H1 (cell line): ENCODE results near the gene ZMYND12. TPM values are rescaled to one million over a fixed set of nuclear protein-coding genes. Genes with fewer than 3 reads are reported as not detected.
A peak's percentile ranks its signal among the peaks of the same experiment; 100 is the strongest.

Experiments
- CTCF ChIA-PET: fragments of 300-600 bp; sonication (Branson Sonifier 250); formaldehyde crosslinking; loops from one replicate; lab custom pipeline; 2021; ENCODE audit not compliant: partially characterized antibody; lab: Charles Lee
- POLR2A ChIA-PET: fragments of 300-600 bp; sonication (Branson Sonifier 250); formaldehyde crosslinking; loops from one replicate; lab custom pipeline; 2021; ENCODE audit warnings: inconsistent platforms; ENCODE audit not compliant: partially characterized antibody; lab: Charles Lee
- DNase-seq, 2 experiments: peaks; one replicate each; pipeline versions ENCODE4 v3.0.0 to v3.0.0-alpha.2; 2010 to 2022; ENCODE audit warnings: low spot score in 2 of 2, low read depth in 1 of 2, mixed read lengths in 1 of 2
- FAIRE-seq: peaks from 2 replicates; lab custom pipeline; 2011; peaks lifted over from hg19 to GRCh38; lab: Jason Lieb, UNC
- H2AFZ ChIP-seq: 2 replicates; pipeline ENCODE4 v1.8.1; 2012; ENCODE audit warnings: low read length, inconsistent platforms
- H2AK5ac ChIP-seq: 2 replicates; pipeline ENCODE4 v1.6.1; 2013; ENCODE audit warnings: low read depth, low read length
- H2BK120ac ChIP-seq: replicated peaks from 2 replicates; pipeline ENCODE3; 2013; ENCODE audit warnings: low read depth, low read length, inconsistent platforms
- H2BK12ac ChIP-seq: 2 replicates; pipeline ENCODE4 v1.6.1; 2013; ENCODE audit warnings: low read depth, low read length
- H2BK15ac ChIP-seq: 2 replicates; pipeline ENCODE4 v1.6.1; 2013; ENCODE audit warnings: low read length
- H2BK20ac ChIP-seq: 2 replicates; pipeline ENCODE4 v1.6.1; 2013; ENCODE audit warnings: low read length
- H2BK5ac ChIP-seq: 2 replicates; pipeline ENCODE4 v1.6.1; 2013; ENCODE audit warnings: low read depth, low read length
- H3K14ac ChIP-seq: 2 replicates; pipeline ENCODE4 v1.6.1; 2013; ENCODE audit warnings: inconsistent platforms; ENCODE audit not compliant: insufficient read length
- H3K18ac ChIP-seq: 2 replicates; pipeline ENCODE4 v1.6.1; 2013; ENCODE audit warnings: low read length; ENCODE audit errors: extremely low read depth
- H3K23ac ChIP-seq: 2 replicates; pipeline ENCODE4 v1.6.1; 2013; ENCODE audit warnings: inconsistent platforms; ENCODE audit not compliant: insufficient read length
- H3K23me2 ChIP-seq: 2 replicates; pipeline ENCODE4 v1.6.1; 2013; ENCODE audit warnings: low read depth, low read length
- H3K27ac ChIP-seq: 2 replicates; pipeline ENCODE4 v1.6.1; 2011; ENCODE audit warnings: low read depth, low read length, inconsistent platforms
- H3K27me3 ChIP-seq, 4 experiments: replicated peaks in 1 of 4; 1 replicate in 1 of 4; 2 replicates in 3 of 4; pipeline versions ENCODE4 v1.6.1 to v1.8.1; 2011 to 2013; ENCODE audit warnings: low read length in 3 of 4, mild to moderate bottlenecking in 3 of 4, inconsistent platforms in 2 of 4, mixed read lengths in 2 of 4, moderate library complexity in 1 of 4; ENCODE audit not compliant: control insufficient read depth in 3 of 4, insufficient read depth in 3 of 4; ENCODE audit errors: extremely low read depth in 1 of 4
- H3K36me3 ChIP-seq, 4 experiments: 2 replicates each; pipeline versions ENCODE4 v1.6.1 to v1.8.1; 2011 to 2013; ENCODE audit warnings: mild to moderate bottlenecking in 4 of 4, low read length in 3 of 4, moderate library complexity in 2 of 4, control low read depth in 1 of 4, inconsistent platforms in 1 of 4; ENCODE audit not compliant: insufficient read depth in 4 of 4, control insufficient read depth in 2 of 4
- H3K4ac ChIP-seq: replicated peaks from 2 replicates; pipeline ENCODE3; 2013; ENCODE audit warnings: low read length, low read depth, mixed read lengths, inconsistent platforms; ENCODE audit not compliant: insufficient read length
- H3K4me1 ChIP-seq, 4 experiments: replicated peaks in 1 of 4; 1 replicate in 1 of 4; 2 replicates in 3 of 4; pipeline versions ENCODE4 v1.6.1 to v1.8.1; 2011 to 2013; ENCODE audit warnings: low read length in 3 of 4, inconsistent platforms in 2 of 4, mixed read lengths in 1 of 4; ENCODE audit not compliant: insufficient read depth in 4 of 4, control insufficient read depth in 3 of 4
- H3K4me2 ChIP-seq, 2 experiments: 2 replicates each; pipeline versions ENCODE4 v1.6.1 to v1.8.1; 2011 to 2013; ENCODE audit warnings: low read depth in 2 of 2, low read length in 2 of 2, control low read depth in 1 of 2, inconsistent platforms in 1 of 2, mild to moderate bottlenecking in 1 of 2; ENCODE audit not compliant: insufficient read depth in 1 of 2
- H3K4me3 ChIP-seq, 4 experiments: fragments of 200-600, 300-600 bp in 1 of 4; sonication (generic), shearing (Covaris generic), sonication (Bioruptor Twin) in 1 of 4; 2 replicates each; pipeline versions ENCODE4 v1.5.1 to v1.8.1; 2011 to 2016; ENCODE audit warnings: low read length in 4 of 4, low read depth in 3 of 4, control low read depth in 2 of 4, inconsistent platforms in 2 of 4, mild to moderate bottlenecking in 2 of 4, mixed read lengths in 1 of 4, moderate library complexity in 1 of 4; ENCODE audit not compliant: insufficient read depth in 2 of 4; ENCODE audit errors: extremely low read depth in 1 of 4
- H3K56ac ChIP-seq: replicated peaks from 2 replicates; pipeline ENCODE3; 2013; ENCODE audit warnings: low read depth, mild to moderate bottlenecking, mixed read lengths, low read length, inconsistent platforms; ENCODE audit not compliant: insufficient read length
- H3K79me1 ChIP-seq: 2 replicates; pipeline ENCODE4 v1.6.1; 2013; ENCODE audit warnings: low read depth, low read length, control low read depth
- H3K79me2 ChIP-seq, 2 experiments: 2 replicates each; pipeline versions ENCODE4 v1.6.1 to v1.8.1; 2012 to 2013; ENCODE audit warnings: low read length in 2 of 2, mild to moderate bottlenecking in 2 of 2, inconsistent platforms in 1 of 2; ENCODE audit not compliant: insufficient read depth in 2 of 2, control insufficient read depth in 1 of 2
- H3K9ac ChIP-seq, 4 experiments: replicated peaks in 1 of 4; 1 replicate in 1 of 4; 2 replicates in 3 of 4; pipeline versions ENCODE4 v1.6.1 to v1.8.1; 2011 to 2013; ENCODE audit warnings: low read depth in 3 of 4, low read length in 3 of 4, control low read depth in 2 of 4, mild to moderate bottlenecking in 2 of 4, moderate library complexity in 2 of 4, inconsistent platforms in 1 of 4; ENCODE audit errors: extremely low read depth in 1 of 4
- H3K9me3 ChIP-seq, 2 experiments: 2 replicates each; pipeline versions ENCODE4 v1.6.1 to v1.8.1; 2012 to 2013; ENCODE audit warnings: mild to moderate bottlenecking in 2 of 2, moderate library complexity in 2 of 2, control low read depth in 1 of 2, inconsistent platforms in 1 of 2, low read depth in 1 of 2, low read length in 1 of 2, mixed read lengths in 1 of 2; ENCODE audit not compliant: insufficient read depth in 2 of 2
- H4K20me1 ChIP-seq, 2 experiments: replicated peaks in 1 of 2; 2 replicates each; pipeline versions ENCODE3 to v1.8.1; 2011 to 2013; ENCODE audit warnings: inconsistent platforms in 2 of 2, low read length in 2 of 2, mild to moderate bottlenecking in 1 of 2; ENCODE audit not compliant: insufficient read depth in 2 of 2, control insufficient read depth in 1 of 2
- H4K5ac ChIP-seq: 2 replicates; pipeline ENCODE4 v1.6.1; 2013; ENCODE audit warnings: low read length, low read depth, mixed read lengths, inconsistent platforms; ENCODE audit not compliant: insufficient read length
- H4K8ac ChIP-seq: 2 replicates; pipeline ENCODE4 v1.8.0; 2013; ENCODE audit warnings: mild to moderate bottlenecking, moderate library complexity, low read length, inconsistent platforms; ENCODE audit not compliant: insufficient read depth; ENCODE audit errors: extremely low read depth
- H4K91ac ChIP-seq: replicated peaks from 2 replicates; pipeline ENCODE3; 2013; ENCODE audit warnings: low read length, mixed read lengths, inconsistent platforms; ENCODE audit not compliant: insufficient read length
- EGR1 ChIP-seq: IDR thresholded peaks from 2 replicates; pipeline ENCODE4 v1.6.1; 2011; ENCODE audit warnings: low read depth, low read length, borderline replicate concordance
- HDAC2 ChIP-seq, 2 experiments: fragments of 300-600 bp in 1 of 2; sonication (generic) in 1 of 2; IDR thresholded peaks; 2 replicates each; pipeline ENCODE4 v1.6.1; 2011 to 2012; ENCODE audit warnings: low read depth in 2 of 2, low read length in 2 of 2, mild to moderate bottlenecking in 2 of 2, moderate library complexity in 2 of 2, borderline replicate concordance in 1 of 2, inconsistent platforms in 1 of 2
- JUN ChIP-seq: IDR thresholded peaks from 2 replicates; pipeline ENCODE4 v1.6.1; 2011; ENCODE audit warnings: low read depth, mild to moderate bottlenecking, improper control_type of control experiment, low read length
- NRF1 ChIP-seq: IDR thresholded peaks from 2 replicates; pipeline ENCODE4 v1.6.1; 2011; ENCODE audit warnings: mild to moderate bottlenecking, low read depth, low read length, improper control_type of control experiment
- RBBP5 ChIP-seq: IDR thresholded peaks from 2 replicates; pipeline ENCODE4 v1.7.1; 2012; ENCODE audit warnings: low read depth, mild to moderate bottlenecking, inconsistent platforms, low read length, moderate library complexity, borderline replicate concordance
- SUZ12 ChIP-seq: fragments of 200-600 bp; sonication (generic); IDR thresholded peaks from 2 replicates; pipeline ENCODE4 v1.6.1; 2012; ENCODE audit warnings: mild to moderate bottlenecking, inconsistent platforms, low read length, moderate library complexity, mixed read lengths
- YY1 ChIP-seq: IDR thresholded peaks from 2 replicates; pipeline ENCODE4 v1.6.1; 2011; ENCODE audit warnings: low read depth, mild to moderate bottlenecking, low read length
- WGBS, 2 experiments: shearing (Covaris generic) in 1 of 2; methylation state at CpG; one replicate each; pipeline versions ENCODE4 v1.1.6 to v1.1.7; 2013 to 2015; ENCODE audit warnings: low lambda C conversion rate in 2 of 2, mixed read lengths in 2 of 2, inconsistent platforms in 1 of 2, low coverage in 1 of 2, missing lambda C conversion rate in 1 of 2; ENCODE audit not compliant: insufficient replicate concordance in 2 of 2, insufficient coverage in 1 of 2, insufficient read length in 1 of 2; ENCODE audit errors: extremely low coverage in 1 of 2, missing lambda C conversion rate in 1 of 2; 5-methylcytosine and 5-hydroxymethylcytosine counted together
- polyA plus RNA-seq, 7 experiments: library from polyadenylated mRNA; depleted of rRNA in 3 of 7; stranded (reverse) in 5 of 7; unstranded in 2 of 7; fragments of >200 nt in 5 of 7; fragments of 200-250 nt in 2 of 7; gene quantifications; 1 replicate in 5 of 7; 2 replicates in 1 of 7; 4 replicates in 1 of 7; pipeline versions ENCODE4 v1.2.1 to v1.2.3, GENCODE V29; 2011 to 2013; ENCODE audit warnings: missing spikeins in 2 of 7, mixed read lengths in 2 of 7
- total RNA-seq: library from RNA; stranded (reverse); fragmentation: NEBNext Ultra II Directional; extraction: Animal tissue kit (Norgen Biotek cat#: 25700); gene quantifications from 2 replicates; pipeline ENCODE4 v1.2.1, GENCODE V29; 2021

The ZMYND12 gene
- total and polyA plus RNA-seq, 2 of the 8 experiments (the other 6 are each of a cell fraction or from before 2014, with no cell fraction given): 0.62 TPM; not detected in 1

GRCh38 chr1:42419126-42419821 is 36.5 kb downstream of the ZMYND12 start:
- CTCF ChIA-PET: interaction anchor here (1.1 to 1.5 kb wide), 2 partner anchors 11 to 32 kb away, joined by 4 to 5 read pairs; no protein-coding TSS in a partner anchor
- H2BK5ac ChIP-seq: no peak overlapping the region
- no peak overlapping the region for H3K4ac ChIP-seq
- no peak overlapping the region for H3K14ac ChIP-seq
- no peaks in the 10 kb centered on the region for H3K23me2 ChIP-seq
- H2BK20ac ChIP-seq: no peak overlapping the region
- no peaks in the 10 kb centered on the region for H3K36me3 ChIP-seq
- H4K8ac ChIP-seq: no peak overlapping the region
- no peak overlapping the region for H4K91ac ChIP-seq
- H2AK5ac ChIP-seq: no peak overlapping the region
- no peak overlapping the region for H3K27ac ChIP-seq
- no peak overlapping the region for H4K5ac ChIP-seq
- H3K27me3 ChIP-seq: no peaks in the 10 kb centered on the region
- H3K4me2 ChIP-seq: no peak overlapping the region
- no peak for FAIRE-seq
- 87% methylated on average over 5 of the region's 5 CpGs; no CpG with 5 or more reads in 1 of the 2 experiments for WGBS, 2 experiments
- no peaks in the 10 kb centered on the region for H3K79me2 ChIP-seq
- TF ChIP-seq YY1: no peak
- no peak; the same call in 1 of the 2 replicates for TF ChIP-seq SUZ12
- TF ChIP-seq NRF1: no peak
- TF ChIP-seq EGR1: no peak
- TF ChIP-seq JUN: no peak
- TF ChIP-seq HDAC2 (IDR thresholded peaks at IDR 0.05; ENCODE audit: borderline replicate concordance in 1 of 2, low read depth in 2 of 2, low read length in 2 of 2): no peak
- TF ChIP-seq RBBP5: no peak
- H2BK15ac ChIP-seq: no peak overlapping the region
- no peak overlapping the region for H3K56ac ChIP-seq
- peaks cover 0 to 10% (median 5%) of the 10 kb centered on the region in 4 experiments; a peak in 3 of 7 replicates for H3K4me1 ChIP-seq
- no peaks in the 10 kb centered on the region for H3K79me1 ChIP-seq
- no peaks in the 10 kb centered on the region for H3K9me3 ChIP-seq
- H3K18ac ChIP-seq: no peak overlapping the region; the same call in 1 of the 2 replicates
- no peak for DNase-seq
- H2BK12ac ChIP-seq: peak overlapping the region; percentile 32; the same call in 1 of the 2 replicates
- H4K20me1 ChIP-seq: no peaks in the 10 kb centered on the region
- no peak overlapping the region for H3K4me3 ChIP-seq
- POLR2A ChIA-PET: no interaction called here
- no peak overlapping the region for H3K9ac ChIP-seq
- H3K23ac ChIP-seq: no peak overlapping the region
- H2BK120ac ChIP-seq: no peak overlapping the region
- no peak overlapping the region for H2AFZ ChIP-seq
